Testis (tissue), 2 donors: ENCODE results near the gene RARRES2.

Experiments used
- POLR2A ChIP-seq: fragments of 450-650 bp; IDR thresholded peaks from one replicate; pipeline ENCODE4 v1.6.1; 2017; ENCODE audit warnings: antibody characterized with exemption, mild to moderate bottlenecking, moderate library complexity
- TF ChIP-seq, protein P1 (sequence below), 3 experiments: fragments of 450-650 bp in 2 of 3; fragments of 200-600 bp in 1 of 3; sonication (generic) in 1 of 3; IDR thresholded peaks; one replicate each; pipeline ENCODE4 v1.5.1; 2016 to 2019; ENCODE audit warnings: antibody characterized with exemption in 3 of 3, mild to moderate bottlenecking in 2 of 3, moderate library complexity in 1 of 3

DNA sequence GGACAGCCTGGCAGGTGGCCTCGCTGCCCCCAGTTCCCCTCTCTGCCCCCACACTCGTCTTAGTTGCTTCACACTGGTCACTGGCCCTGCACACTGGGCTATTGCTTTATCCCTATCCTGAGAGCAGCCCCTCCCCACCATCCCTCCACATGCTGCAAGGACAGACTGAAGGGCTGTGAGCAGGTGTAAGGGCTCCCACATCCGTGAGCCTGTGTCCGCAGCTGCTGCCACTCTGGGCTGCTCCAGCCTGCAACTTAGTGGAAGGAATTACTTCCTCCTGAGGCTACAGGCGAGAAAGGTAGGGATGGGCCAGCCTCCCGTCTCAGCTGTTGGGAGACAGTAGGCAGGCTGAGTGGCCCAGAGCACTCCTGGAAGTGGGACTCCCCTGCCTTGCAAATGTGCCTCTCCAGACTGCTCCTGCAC lies 3.8 kb downstream of the RARRES2 start:
- TF ChIP-seq, protein P1, sequence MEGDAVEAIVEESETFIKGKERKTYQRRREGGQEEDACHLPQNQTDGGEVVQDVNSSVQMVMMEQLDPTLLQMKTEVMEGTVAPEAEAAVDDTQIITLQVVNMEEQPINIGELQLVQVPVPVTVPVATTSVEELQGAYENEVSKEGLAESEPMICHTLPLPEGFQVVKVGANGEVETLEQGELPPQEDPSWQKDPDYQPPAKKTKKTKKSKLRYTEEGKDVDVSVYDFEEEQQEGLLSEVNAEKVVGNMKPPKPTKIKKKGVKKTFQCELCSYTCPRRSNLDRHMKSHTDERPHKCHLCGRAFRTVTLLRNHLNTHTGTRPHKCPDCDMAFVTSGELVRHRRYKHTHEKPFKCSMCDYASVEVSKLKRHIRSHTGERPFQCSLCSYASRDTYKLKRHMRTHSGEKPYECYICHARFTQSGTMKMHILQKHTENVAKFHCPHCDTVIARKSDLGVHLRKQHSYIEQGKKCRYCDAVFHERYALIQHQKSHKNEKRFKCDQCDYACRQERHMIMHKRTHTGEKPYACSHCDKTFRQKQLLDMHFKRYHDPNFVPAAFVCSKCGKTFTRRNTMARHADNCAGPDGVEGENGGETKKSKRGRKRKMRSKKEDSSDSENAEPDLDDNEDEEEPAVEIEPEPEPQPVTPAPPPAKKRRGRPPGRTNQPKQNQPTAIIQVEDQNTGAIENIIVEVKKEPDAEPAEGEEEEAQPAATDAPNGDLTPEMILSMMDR (IDR thresholded peaks at IDR 0.05) = no peak
- TF ChIP-seq POLR2A = no peak
